A204.1 (cell line): Measurements from ENCODE around the gene HOXA3.

Source experiments
- FAIRE-seq: peaks from 2 replicates; lab custom pipeline; 2012; peaks lifted over from hg19 to GRCh38; lab: Jason Lieb, UNC

The HOXA3 gene

DNA sequence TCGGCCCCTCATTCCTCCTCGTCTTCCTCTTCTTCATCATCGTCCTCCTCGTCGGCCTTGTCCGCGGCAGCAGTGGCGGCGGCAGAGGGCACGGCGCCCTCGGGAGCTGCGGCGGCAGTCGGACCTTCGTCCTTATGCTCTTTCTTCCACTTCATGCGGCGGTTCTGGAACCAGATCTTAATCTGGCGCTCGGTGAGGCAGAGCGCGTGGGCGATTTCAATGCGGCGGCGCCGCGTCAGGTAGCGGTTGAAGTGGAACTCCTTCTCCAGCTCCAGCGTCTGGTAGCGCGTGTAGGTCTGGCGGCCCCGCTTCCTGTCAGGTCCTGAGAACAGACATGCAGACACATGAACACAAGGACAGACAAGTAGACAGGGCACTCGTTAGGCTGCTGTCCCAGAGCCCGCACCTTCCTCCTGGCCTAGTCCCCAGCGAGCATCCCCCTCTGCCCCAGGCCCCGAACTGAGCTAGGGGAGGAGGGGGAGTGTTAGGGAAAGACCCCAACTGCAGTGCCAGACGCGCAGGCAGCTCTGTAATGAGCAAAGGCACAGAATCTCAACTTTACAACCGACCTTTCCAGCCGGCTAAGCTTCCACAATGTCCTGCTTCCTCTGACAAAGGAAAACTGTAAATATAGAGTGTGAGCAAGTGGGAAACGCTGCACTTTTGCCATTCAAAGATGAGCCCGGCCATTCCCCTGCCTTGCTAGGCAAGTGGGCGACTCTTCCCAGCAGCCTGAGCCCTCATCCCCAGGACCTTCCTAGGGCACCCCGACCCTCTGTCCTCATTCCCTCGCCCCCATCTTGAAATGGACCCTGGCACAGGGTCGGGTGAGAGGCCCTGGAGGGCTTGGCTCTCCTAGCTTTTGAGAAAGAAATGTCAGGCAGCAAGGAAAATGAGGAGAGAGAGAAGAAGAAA, 2.8 kb upstream of the HOXA3 start:
- FAIRE-seq = no peak

DNA sequence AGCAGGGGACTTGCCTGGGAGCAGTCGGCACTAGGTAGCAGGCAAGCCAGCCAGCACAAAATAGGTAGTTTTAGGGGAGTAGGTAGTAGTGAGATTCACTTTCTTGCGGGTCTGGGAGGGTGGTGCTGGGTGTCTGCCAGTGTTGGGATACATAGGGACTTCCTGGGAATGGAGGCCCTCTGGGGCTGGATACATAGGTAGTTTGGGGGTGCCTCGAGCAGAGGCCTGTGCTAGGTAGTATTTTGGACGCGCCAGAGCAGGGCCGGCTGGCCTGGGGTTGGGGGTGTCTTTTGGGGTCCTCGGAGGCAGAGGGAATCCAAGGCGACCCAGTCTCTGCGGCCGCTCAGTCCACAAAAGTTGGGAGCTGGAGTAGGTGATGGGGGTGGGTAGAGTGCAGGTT, 2.0 kb upstream of the HOXA3 start:
- FAIRE-seq = no peak

DNA sequence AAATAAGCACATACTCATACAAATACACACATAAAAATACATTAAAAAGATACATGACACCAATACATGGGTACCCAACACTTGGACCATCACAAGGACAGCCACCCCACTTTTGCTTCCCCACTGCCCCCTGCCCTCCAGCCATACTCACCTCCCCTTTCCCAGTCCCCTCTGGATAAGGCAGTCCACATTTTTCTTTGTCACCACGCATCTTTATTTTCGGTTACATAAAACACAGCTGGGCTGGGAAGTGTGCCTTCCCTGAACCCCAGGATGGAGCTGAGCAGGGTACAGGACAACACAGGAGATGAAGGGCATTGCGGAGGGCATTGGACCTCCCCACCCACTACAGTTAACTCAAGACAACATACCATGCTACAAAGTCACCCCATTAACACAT, 1.1 kb upstream of the HOXA3 start:
- no peak for FAIRE-seq

DNA sequence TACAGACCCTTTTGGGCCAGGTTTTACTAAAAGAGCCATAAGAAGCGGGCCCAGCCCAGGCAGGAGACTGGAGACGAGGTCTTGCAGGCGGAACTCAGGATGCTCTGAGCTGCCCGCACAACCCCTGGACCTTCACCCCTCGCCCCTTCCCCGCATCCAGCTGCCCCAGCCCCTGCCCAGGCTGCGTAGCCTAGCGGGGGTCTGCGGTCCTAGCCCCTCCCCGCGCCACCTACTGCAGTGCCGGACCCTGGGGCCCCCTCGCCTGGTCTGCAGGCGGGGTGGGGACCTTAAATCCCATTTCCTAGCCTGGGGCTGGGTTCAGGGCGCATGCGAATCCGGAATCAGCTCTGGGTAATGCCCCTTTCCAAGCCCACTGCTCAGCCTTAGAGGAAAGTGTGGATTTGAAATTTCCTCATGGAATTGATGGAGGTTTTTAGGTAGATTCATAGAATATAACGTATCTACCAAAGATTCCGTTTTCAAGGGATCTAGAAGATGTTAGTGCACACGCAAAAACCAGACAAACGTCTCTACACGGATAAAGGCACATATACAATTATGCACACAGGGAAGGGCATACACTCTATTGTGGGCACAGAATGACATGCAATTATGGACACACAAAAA, 546 bp upstream of the HOXA3 start:
- FAIRE-seq = no peak

DNA sequence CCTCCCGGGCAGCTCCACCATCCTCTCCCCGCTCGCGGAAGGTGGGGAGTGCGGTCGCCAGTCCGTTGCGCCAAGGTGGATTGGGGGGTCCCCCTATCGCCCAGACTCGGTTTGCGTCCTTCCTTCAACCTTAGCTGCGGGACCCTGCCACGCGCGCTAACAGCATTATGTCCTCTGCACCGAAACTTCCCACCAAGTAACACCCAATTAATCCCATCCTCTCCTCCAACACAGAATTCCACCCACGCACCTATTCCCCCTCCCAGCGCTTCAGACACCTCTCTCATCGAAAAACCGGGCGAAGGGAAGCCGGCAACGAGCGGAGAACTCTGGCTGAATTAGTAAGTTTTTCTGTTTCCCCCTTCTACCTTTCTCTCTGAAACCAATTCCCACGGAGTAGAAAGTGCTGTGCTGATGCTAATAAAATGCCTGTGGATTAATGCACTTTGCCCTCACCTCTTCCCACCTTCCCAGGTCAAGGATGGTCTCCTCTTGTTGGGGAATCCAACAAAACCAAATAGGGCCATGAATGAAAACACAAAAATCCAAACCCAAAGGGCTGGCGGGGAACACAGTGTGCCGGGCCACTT, 947 bp downstream of the HOXA3 start:
- FAIRE-seq = no peak

DNA sequence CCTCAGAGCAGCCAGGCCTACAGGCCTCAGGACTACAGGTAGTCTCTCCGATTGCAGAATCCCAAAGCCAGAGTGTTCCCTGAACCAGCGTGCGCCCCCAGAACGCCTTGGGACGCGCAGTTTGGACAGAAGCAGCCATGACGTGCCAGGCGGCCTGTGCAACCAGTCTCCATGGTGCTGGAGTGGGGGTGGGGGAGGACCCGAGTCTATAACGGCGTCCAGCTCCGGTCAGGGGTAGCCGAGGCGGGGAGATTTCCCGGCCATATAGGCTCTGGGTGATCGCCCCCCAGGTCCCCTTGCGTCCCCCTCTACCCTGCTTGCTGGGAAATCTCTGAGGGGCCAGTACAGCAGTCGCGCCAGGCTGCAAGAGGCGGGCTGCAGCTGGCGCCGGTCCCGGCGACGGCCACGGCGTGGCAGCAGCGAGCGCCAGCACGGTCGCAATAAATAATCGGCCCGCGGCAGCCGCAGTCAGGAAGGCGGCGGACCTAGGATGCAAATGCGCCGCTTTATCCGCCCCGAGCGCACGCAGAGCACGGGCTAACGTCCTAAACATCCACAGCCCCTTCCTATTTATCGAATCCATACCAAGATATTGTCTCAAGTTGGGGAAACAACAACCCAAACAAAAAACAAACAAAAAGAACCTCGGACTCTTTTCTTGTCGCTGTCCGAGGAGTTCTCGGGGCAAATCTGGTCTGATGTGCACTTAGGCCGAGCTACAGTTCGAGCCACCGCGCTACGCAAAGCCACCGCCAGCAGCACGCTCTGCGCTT, 1.6 kb downstream of the HOXA3 start:
- no peak for FAIRE-seq

DNA sequence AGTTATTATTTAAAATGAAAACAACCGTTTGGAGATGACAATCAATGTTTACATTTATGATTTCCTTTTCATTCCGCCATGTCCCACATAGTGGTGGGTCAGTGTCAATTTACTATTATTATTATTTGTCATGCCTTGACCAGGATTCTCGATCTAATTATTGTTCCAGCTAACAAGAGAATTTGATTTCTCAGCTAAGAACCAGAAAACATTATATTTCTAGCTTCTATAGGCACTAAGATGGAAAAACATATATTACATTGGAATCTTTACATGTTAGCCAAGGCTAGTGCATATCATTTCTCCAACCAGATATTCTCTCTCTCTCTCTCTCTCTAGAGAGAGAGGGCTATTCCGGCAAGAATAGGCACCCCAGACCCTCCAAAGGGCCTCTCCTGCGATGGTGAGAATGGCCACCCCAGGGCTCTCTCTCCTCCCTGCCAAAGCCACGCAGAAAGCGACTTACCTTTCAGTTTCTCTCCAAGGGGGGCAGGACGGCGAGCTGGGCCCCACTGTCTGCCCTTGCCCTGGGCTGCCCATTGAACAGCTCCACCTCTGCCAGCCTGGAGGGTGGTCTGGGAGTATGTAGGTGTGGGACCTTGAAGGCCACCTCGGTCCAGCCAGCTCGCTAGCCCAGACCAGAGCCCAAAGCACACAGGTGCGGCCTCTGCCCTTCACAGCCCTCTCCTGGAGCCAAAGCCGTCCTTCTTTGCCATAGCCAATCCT, 2.4 kb downstream of the HOXA3 start:
- FAIRE-seq = no peak

DNA sequence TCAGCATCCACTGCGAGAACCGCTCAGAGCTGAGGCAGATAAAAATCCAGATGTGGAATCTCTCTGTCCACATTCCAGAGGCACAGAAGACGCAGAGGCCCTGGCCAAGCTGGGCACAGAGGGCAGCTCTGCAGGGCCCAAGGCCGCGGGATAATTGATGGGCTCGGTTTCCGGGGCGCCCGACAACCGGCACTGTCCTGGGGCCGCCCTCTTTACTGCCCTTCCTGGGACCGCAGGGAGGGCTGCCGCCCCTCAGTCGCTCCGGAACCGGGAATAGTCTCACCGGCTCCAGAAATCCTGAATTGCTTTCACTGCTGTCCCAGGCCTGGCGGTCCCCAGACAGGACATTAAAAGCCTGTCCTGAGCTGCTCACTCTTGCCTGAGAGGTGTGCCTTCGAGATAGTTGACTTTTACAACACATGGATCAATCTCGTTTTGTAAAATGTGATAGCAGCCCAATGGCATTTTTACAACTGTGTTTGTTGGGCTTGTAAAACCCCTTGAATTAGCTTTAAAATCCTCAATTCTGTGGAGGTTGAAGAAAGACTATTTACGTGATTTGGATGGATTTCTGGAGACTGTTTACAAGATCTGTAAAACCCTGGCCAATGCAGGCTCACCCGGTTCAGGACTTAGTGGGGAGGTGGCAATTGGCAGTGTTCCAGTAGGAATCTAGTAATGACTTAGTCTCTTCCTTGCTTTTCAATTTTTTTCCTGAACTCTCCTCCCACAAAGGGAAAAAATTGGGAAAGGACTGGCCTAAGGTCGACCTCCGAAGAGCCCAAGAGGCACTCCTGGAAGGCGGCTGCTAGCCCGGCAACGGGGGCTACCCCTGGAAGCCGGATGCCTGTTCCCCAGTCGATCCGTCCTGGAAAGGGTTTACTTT, 3.4 kb downstream of the HOXA3 start:
- FAIRE-seq = no peak

DNA sequence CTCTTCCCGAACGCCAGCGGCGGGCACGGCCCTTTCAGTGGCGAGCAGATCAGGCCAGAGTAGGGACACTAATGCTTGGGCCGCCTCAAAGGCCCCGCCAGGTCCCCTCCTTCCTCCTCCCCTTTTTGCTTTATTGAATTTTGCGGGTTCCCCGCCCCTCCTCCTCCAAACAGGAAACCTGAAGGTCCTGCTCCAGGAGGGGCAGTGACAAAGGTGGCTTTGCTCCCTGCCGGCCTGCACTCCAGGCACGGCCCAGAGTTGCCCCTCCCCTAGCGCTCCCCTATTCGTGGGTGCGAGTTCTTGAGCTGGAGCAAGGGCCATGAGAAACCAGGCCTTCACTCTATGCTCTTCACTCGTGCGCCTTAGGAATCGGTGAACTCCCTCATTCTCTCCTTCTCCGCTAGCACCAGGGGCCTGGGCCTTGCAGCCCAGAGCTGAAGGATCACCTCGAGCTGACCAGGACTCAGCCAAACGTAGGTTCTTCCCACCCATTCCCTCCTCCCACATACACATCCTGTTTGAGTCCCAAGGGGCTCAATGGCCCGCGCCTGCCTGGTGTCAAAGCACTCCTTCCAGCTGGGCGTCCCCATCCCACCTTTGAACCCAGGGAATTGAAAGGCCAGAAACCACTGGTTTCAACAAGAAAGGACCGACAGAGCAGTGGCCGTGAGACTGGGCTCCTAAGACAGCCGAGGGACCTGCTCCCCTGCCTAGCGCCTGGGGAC, 4.2 kb downstream of the HOXA3 start:
- no peak for FAIRE-seq

DNA sequence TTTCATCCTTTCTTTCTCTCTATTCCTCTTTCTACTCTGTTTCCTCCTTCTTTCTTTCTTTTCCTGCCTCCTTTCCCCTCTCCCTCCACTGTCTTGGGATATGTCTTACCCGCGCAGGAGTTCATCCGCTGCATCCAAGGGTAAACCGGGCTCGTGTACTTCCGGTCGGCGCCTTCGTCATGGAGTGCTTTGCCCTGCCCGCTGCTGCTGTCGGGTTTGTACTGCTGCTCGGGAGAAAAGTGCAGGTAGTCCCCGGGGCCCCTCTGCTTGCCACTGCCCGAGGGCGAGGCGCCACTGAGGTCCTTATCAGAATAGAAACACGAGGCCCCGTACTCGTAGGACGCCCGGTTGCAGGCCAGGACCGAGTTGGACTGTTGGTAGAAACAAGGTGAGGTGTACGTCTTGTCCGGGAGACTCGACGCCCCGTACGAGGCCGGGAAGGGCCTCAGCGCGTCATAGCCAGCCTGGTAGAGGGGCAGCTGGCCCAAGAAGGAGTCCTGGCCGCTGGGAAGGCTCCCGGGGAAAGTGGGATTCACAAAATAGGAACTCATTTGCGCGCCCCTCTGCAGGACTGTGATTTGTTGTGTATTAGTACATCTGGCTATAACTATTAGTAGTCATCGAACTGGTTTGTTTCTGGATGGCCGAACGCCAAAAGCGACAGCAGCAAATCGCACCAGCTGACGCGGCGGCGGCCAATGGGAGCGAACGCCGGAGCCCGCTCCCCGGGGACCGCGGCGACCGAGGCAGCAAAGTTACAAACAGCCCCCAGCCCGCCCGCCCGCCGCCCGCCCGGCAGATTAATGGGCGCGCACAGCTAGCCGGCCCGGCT, 5.0 kb downstream of the HOXA3 start, which contains the start of gene HOXA6:
HOXA6 (minus strand) TSS at position 576 of the 832 bp plus-strand sequence; CDS start at position 551, 25 bp downstream.
- no peak for FAIRE-seq

DNA sequence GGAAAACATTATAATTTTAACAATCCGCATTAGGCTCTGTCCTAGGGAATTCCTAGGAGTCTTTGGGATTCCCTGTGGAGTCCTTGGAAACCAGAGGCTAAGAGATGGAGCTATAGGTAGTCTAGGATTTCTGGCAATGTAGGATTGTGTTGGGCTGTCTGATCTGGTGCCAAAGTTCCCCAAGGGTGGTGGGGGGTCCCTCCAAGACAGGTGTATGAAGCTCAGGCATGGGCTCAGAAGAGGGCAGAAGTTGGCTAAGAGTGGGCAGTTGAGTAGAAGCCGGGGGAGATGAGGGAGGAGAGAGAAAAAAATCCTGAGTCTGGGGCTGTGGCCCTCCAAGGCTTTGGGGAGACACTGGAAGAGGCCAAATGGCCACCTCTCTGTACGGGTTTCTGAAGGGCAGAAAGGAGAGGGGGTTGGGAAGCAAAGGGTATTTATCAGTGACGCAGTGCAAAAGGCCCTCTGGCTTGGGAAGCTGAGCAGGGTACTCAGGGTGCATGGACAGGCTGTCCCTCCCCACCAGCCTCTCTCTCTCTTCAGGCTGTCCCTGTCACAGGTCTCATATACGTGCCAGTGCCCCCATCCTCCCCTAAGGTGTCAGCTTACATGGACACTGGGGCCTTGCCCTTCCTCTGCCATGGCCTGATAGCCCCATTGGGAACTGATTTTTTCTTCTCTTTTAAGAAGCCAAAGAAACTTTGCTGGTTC, 5.7 kb downstream of the HOXA3 start:
- no peak for FAIRE-seq

DNA sequence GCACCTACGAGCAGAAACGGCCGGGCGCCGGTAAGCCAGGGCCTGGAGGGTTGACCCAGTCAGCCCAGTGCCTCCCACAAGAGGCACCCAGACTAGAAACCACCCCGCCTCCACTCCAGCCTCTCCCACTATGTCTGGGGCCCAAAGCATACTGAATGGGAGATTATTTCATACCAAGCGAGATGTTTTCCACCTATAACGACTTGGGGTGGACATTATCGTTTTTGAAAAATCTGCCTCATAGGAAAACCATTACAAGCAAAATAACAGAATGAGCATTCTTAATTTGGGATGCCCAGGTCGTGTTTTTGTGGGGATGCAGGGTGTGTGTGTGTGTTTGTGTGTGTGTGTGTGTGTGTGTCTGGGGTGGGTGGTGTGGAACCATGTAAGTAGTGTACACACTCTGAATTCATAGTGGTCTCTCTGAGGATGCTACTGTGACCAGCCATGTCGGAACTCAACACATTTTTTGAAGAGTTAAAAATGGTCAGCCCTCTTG, 6.4 kb downstream of the HOXA3 start:
- FAIRE-seq = no peak

DNA sequence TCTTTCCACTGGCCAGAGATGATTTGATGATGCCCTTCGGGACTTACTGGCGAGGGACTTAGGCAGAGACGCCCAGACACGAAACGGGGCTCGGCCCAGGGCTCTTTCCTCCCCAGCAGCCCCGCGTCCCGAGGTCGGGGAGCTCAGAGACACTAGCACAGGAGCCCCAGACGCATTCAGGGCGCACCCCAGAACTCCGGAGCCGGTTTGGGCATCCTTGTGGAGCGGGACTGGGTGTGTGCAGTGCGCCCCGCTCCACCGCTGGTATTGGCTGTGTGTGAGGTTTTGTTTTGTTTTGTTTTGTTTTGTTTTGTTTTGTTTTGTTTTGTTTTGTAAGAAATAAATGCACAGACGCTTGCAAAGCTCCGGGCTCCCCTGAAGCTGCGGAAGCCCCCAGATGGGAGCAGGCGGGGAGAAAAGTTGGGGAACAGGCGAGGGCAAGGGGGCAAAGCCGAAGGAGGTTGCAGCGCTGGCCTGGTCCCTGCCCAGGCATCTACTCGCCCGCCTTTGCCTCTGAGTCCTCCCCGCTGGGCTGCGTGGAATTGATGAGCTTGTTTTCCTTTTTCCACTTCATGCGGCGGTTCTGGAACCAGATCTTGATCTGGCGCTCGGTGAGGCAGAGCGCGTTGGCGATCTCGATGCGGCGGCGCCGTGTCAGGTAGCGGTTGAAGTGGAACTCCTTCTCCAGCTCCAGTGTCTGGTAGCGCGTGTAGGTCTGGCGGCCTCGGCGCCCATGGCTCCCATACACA, 7.0 kb downstream of the HOXA3 start:
- no peak for FAIRE-seq

DNA sequence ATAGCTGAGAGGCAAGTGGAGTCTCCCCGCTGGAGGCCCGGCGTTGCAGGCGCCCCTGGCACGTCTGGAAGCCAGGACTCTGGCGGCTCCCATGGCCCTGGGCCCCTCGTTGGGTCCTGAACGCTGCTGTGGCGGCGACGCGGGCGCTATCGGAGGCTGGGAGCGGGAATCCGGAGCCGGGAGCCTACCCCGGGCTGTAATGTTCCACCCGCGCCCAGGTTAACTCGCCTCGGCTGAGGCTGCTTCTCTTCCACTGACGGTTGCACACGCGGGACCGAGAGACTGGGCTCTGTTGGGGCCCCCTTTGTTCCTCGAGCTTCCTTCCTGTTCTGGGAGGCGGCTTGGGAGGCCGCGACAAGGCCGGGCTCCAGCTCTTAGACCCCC, 7.6 kb downstream of the HOXA3 start:
- no peak for FAIRE-seq

DNA sequence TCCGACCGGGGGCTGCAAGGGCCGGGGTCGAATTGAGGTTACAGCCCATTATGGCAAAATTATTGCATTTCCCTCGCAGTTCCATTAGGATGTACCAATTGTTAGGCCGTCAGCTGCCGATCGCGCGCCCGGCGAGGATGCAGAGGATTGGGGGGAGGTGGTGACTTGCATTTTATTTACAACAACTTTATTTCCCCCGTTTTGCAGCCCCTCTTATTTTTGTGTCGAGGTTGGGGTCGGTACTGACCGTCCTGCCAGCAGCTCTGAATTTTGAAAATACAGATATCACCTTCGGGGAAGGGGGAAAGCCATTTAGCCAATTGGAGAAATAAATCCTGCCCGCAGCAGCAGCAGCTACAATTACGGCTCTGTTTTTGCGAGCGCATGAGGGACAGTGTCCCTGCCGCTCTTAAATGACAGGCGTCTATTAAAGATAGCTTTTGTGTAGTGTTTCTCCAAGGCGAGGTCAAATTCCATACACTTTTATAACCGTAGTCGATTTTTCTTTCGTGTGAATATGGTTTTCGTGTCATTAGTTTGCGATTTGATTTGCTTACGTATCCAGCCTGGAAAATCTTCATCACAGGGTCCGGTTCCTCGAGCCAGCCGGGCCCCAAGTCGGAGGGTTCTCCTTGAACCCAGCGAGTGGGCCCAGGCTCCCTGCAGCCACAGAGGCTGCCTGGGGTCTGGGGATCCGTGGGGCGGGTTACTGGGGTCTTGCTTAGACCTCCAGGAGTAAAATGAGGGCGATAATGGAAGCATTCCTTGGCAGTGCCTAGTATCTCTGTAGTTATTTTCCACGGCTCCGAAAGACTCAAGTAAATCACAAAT, 8.2 kb downstream of the HOXA3 start:
- no peak for FAIRE-seq

DNA sequence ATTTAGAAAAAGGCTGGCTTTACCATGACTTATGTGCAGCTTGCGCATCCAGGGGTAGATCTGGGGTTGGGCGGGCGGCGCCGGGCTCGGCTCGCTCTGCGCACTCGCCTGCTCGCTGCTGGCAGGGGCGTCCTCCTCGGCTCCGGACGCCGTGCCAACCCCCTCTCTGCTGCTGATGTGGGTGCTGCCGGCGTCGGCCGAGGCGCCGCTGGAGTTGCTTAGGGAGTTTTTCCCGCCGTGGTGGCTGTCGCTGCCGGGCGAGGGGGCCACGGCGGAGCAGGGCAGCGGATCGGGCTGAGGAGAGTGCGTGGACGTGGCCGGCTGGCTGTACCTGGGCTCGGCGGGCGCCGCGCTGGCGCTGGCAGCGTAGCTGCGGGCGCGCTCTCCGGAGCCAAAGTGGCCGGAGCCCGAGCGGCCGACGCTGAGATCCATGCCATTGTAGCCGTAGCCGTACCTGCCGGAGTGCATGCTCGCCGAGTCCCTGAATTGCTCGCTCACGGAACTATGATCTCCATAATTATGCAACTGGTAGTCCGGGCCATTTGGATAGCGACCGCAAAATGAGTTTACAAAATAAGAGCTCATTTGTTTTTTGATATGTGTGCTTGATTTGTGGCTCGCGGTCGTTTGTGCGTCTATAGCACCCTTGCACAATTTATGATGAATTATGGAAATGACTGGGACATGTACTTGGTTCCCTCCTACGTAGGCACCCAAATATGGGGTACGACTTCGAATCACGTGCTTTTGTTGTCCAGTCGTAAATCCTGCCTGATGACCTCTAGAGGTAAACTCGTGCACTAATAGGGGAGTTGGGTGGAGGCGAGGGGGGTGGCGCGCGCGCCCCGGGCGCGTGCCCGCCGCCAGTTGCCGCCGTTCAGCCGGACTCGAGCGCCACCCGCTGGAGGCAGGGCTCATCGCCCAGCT, 9.1 kb downstream of the HOXA3 start, which contains the start of gene HOXA5:
HOXA5 (minus strand) TSS at position 659 of the 927 bp plus-strand sequence; CDS start at position 585, 74 bp downstream.
- no peak for FAIRE-seq
